GM12891 (cell line): ENCODE data around the gene IQCH.

Source experiments
- PAX5 ChIP-seq: IDR thresholded peaks from 2 replicates; pipeline ENCODE4 v1.6.1; 2011; ENCODE audit warnings: low read length, moderate library complexity, mild to moderate bottlenecking; ENCODE audit not compliant: insufficient read depth, severe bottlenecking
- POLR2A ChIP-seq: IDR thresholded peaks from 2 replicates; pipeline ENCODE4 v1.6.1; 2011; ENCODE audit warnings: low read depth, low read length, control low read depth
- POLR2AphosphoS5 ChIP-seq: IDR thresholded peaks from 2 replicates; pipeline ENCODE4 v1.6.1; 2011; ENCODE audit warnings: low read depth, low read length, control low read depth
- SPI1 ChIP-seq: IDR thresholded peaks from 2 replicates; pipeline ENCODE4 v1.6.1; 2011; ENCODE audit warnings: low read depth, low read length, control low read depth
- TAF1 ChIP-seq: IDR thresholded peaks from 2 replicates; pipeline ENCODE4 v1.6.1; 2011; ENCODE audit warnings: low read depth, low read length, control low read depth

GRCh38 chr15:67349634-67350033, 95.0 kb downstream of the IQCH start:
- TF ChIP-seq POLR2AphosphoS5: no peak
- no peak for TF ChIP-seq POLR2A
- no peak for TF ChIP-seq TAF1
- no peak for TF ChIP-seq SPI1
- TF ChIP-seq PAX5: no peak
